Measurements from ENCODE around the gene HDAC4.
A peak's percentile ranks its signal among the peaks of the same experiment; 100 is the strongest.

HDAC4 gene

GRCh38 chr2:239152239-239152915 is 248.4 kb downstream of the HDAC4 start:
- no peak for DNase-seq (ENCODE audit: low spot score)

- DNase-seq (ENCODE audit: low spot score) = no peak
Measured at GRCh38 chr2:239151201-239152131, 249.4 kb downstream of the HDAC4 start.

GRCh38 chr2:239150125-239151011 is 250.5 kb downstream of the HDAC4 start:
- DNase-seq (ENCODE audit: low spot score) = no peak

GRCh38 chr2:239149501-239149900 is 251.3 kb downstream of the HDAC4 start:
- DNase-seq (ENCODE audit: low spot score) = no peak

- DNase-seq (ENCODE audit: low spot score) = no peak
Measured at GRCh38 chr2:239148495-239149200, 252.2 kb downstream of the HDAC4 start.

GRCh38 chr2:239147376-239147775 is 253.4 kb downstream of the HDAC4 start:
- no peak for DNase-seq (ENCODE audit: low spot score)

GRCh38 chr2:239146741-239147181 is 254.1 kb downstream of the HDAC4 start:
- DNase-seq (ENCODE audit: low spot score) = no peak

GRCh38 chr2:239146011-239146641 is 254.7 kb downstream of the HDAC4 start:
- no peak for DNase-seq (ENCODE audit: low spot score)

- no peak for DNase-seq (ENCODE audit: low spot score)
Measured at GRCh38 chr2:239145601-239146000, 255.2 kb downstream of the HDAC4 start.

GRCh38 chr2:239145106-239145505 is 255.7 kb downstream of the HDAC4 start:
- DNase-seq (ENCODE audit: low spot score) = no peak

- DNase-seq (ENCODE audit: low spot score) = no peak
Measured at GRCh38 chr2:239144713-239144999, 256.2 kb downstream of the HDAC4 start.

- DNase-seq (ENCODE audit: low spot score) = peak; percentile 20
Measured at GRCh38 chr2:239143858-239144712, 256.7 kb downstream of the HDAC4 start.

- peak; percentile 34 for DNase-seq (ENCODE audit: low spot score)
Measured at GRCh38 chr2:239142806-239143205, 258.0 kb downstream of the HDAC4 start.

- DNase-seq (ENCODE audit: low spot score) = no peak
Measured at GRCh38 chr2:239142296-239142695, 258.5 kb downstream of the HDAC4 start.

GRCh38 chr2:239141021-239141760 is 259.6 kb downstream of the HDAC4 start:
- no peak for DNase-seq (ENCODE audit: low spot score)

- peak; percentile 14 for DNase-seq (ENCODE audit: low spot score)
Measured at GRCh38 chr2:239140346-239141020, 260.3 kb downstream of the HDAC4 start.

GRCh38 chr2:239139566-239139965 is 261.3 kb downstream of the HDAC4 start:
- DNase-seq (ENCODE audit: low spot score) = no peak

- no peak for DNase-seq (ENCODE audit: low spot score)
Measured at GRCh38 chr2:239139101-239139500, 261.7 kb downstream of the HDAC4 start.

GRCh38 chr2:239138610-239139009 is 262.2 kb downstream of the HDAC4 start:
- DNase-seq (ENCODE audit: low spot score) = no peak
